GM19035 (cell line): ENCODE results near the gene ACSL4.
"Not testable (repeated sequence)": the region's sequence is repeated elsewhere in the genome, so short reads cannot be mapped to it uniquely, and the experiment has no call there.

Experiments used
- ATAC-seq: cut with Tn5 transposase; IDR thresholded peaks from one replicate; pipeline ENCODE4 v1.9.1; 2021; ENCODE audit not compliant: unreplicated experiment

ACSL4 gene

DNA sequence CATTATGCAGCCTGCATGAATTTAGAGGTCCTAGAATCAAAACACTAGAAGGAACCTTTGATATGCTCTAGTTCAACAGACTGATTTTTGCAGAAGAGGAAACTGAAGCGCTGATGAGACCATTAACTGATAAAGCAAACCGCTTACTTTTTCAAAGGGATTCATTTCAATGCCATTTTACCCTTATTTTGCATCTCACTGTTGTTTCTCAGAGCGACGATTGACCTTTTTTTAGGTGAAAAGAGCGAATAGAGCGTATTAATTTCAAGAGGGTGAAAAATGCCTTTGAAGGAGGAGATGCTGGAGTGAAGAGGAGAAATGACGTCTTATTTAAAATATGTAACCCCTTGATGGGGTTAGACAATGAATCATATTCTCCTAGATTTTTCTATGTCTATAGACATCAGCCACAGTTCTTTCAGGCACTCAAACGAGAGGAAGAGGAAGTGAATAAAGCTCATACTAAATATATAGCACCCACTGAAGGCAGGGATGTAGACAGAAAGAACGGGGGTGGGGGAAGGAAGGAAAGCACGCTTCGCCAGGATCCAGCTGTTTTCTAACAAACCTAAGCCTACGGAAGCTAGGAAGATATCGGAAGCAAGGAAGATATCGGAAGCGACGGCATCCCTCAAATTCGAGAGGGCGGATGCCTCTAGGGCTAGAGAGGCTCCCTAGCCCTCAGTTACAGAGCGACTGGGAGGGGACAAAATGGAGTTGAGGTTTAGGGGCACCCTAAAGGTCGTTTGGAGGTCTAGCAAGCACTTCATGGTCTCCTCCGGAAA is 848 bp downstream of the ACSL4 start:
- peak; percentile 26 for ATAC-seq

DNA sequence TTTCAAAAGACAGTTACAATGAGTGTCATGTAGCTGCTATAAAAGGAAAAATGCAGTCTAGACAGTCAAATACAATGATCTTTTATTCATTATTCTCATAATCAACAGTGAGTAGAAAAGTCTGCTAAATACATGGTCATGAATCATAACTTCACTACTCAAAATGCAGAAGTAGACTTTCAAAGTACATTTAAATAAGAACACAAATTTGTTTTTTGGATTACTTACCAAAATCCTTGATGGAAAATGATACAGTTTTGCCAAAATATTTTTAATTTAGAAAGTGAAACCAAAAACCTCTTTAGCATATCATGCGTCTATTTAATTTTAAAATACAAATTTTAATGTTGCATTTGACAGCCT is 4.9 kb downstream of the ACSL4 start:
- ATAC-seq, result no peak

DNA sequence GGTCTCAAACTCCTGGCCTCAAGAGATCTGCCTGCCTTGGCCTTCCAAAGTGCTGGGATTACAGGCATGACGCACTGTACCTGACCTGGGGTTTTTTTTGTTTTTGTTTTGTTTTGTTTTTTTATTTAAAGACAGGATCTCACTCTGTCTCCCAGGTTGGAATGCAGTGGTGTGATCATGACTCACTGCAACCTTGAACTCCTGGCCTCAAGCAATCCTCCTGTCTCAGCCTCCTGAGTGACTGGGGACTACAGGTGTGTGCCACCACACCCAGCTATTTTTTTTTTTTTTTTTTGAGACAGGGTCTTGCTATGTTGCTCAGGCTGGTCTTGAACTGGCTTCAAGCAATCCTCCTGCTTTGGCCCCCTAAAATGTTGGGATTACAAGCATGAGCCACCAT is 8.1 kb downstream of the ACSL4 start:
- not testable (repeated sequence) for ATAC-seq

DNA sequence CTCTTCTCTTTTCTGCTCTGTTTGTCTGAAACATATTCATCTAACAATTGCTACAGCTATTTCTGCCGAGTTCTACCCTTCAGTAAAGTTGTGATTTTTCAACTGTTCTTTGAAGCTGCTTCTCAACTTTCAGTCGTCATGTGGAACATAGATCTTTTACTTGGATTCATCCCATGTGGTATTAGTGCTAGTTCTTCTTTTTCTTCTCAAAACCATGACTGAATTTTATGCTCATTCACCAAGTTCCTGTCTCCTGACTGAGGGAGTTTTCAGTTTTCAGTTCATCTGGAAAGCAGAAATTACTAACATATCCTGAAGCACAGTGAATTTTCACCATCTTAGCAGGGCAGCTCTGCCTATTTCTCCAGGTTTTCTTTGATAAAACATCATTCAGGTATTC is 12.1 kb downstream of the ACSL4 start:
- no peak for ATAC-seq

DNA sequence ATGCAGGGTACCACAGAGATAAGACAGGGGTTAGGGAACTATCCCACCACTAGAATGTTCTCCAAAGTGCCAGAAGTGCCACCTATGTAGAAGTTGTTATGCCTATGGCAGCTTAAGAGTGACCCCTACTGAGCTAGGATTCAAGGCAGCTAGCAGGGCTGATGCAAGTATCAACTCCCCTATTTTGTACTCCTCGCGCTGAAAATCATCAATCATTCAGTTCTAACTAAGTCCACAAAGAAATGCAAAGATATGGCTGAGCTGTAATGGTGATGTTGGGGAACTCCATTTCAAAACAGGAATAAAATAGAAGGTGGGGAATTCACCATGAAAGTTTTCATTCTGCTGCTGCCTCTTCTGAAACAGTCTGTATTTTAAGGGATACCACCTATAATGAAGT is 13.8 kb downstream of the ACSL4 start:
- no peak for ATAC-seq

DNA sequence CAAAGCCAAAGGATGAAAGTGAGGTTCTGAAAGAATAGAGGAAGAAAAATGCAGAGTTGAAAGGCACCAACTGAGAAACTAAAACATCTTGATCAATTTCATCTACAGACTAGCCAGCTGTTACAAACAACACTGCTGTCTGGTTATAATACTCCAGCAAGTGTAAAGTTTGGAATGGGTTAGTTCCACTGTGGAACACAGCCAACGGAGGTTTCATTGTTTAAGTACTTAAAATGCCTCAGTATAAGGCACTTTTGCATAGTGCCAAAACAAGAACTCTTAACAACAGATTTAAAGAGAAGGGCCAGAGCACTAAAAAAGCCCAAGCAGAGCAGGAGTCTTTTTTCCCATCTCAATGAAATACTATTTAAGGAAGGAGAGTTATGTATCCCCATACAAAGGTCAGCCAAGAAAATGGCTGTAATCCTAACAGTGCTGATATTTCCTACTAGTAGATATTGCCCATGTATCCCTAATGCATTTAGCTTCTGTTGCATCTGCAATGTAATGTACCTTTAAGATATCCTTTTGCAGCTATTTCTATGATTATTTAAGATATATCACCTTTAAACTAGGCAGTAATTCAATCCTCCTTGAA is 16.5 kb downstream of the ACSL4 start:
- no peak for ATAC-seq

DNA sequence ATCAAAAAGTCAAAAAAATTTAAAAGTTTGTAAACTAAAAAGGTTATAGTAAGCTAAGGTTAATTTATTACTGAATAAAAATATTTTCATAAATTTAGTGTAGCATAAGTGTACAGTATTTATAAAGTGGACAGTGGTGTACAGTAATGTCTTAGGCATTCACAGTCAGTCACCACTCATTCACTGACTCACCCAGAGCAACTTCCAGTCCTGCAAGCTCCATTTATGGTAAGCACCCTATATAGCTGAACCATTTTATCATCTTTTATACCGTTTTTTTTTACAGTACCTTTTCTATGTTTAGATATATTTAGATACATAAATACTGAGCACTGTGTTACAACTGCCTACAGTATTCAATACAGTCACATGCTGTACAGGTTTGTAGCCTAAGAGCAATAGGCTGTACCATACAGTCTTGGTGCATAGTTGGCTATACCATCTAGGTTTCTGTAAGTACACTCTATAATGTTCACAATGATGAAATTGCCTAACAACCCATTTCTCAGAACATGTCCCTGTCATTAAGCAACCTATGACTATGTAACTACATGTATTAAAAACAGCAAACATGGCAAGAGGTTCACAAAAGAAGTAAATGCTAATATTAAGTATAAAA is 18.6 kb downstream of the ACSL4 start:
- no peak for ATAC-seq

DNA sequence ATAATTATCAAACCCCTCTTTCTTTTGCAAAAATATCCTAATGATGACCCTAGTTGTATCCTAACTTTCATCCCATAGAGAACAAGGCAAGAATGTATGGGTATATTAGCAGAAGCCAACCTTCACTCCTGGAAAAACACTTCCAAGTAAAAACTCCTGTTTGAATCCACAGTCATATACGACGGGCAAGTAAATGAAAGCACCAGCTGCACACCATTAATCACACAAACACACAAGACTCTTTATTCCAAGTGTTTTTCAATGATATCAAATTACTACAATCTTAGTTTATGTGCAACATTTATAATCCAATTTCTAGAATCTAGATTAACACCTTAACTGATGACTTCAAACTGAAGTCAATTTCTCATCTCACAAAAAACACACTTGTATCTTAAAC is 22.9 kb downstream of the ACSL4 start:
- no peak for ATAC-seq

DNA sequence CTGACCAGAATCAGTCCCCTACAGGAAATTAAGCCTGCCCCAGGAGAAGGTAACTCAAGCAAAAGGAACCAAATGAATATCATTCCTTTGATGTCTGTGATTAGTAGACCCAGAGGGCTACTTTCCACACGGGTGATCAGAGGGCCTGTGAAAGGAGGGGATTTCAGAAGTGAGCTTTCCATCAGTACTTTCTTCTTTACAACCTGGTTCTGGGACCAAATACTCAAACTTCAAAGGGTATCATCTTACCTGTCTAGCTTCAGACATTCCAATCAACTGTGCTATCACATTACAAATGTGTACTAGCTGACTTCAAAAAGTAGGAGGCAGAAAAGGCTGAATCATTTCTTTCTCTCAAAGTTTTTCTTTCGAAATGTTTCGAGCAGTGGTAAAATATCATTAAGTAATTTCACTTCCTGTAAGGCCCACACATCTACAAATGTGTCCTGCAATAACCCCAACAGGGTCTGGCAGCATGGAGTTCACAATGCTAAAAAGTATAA is 23.9 kb downstream of the ACSL4 start:
- ATAC-seq, result peak; percentile 74

DNA sequence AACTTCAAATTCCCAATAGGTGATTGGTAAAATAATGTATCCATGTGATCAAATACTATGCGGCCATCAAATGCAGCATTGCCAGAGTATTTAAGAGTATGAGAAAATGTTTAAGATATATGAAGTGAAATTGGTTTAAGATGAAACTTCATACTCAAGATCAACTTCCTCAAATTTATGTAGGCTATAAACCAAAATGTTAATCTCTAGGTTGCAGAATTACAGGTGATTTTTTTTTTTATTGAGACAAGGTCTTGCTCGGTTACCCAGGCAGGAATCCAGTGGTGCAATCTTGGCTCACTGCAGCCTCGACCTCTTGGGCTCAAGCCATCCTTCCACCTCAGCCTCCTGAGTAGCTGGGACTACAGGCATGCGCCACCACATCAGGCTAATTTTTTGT is 25.3 kb downstream of the ACSL4 start:
- no peak for ATAC-seq

DNA sequence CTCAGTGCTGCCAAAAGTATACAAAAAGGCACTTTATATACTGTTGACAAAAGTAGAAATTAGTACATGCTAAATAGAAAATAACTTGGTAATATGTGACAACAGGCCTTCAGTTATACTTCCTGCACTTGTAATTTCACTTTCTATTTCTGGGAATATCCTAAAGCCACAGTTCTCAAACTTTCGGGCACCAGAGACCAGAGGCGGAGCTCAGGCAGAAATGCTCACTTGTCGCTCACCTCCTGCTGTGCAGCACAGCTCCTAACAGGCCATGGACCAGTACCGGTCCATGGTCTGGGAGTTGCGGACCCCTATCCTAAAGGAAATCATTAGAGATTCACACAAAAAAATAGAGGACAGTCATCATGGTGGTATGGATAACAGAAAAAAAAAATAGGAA is 25.7 kb downstream of the ACSL4 start:
- ATAC-seq, result no peak

DNA sequence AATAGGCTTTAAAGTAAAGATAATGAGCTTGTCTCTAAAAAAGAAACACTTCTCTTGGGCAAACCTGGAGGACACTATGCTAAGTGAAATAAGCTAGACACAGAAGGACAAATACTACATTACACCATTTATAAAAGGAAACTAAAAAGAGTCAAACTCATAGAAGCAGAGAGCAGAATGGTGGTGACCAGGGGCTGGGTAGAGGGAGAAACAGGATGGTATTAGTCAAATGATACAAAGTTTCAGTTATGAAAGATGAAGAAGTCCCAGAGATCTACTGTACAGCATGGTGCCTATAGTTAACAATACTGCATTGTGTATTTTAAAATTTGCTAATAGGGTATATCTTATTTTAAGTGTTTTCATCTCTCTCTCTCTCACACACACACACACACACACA is 28.5 kb downstream of the ACSL4 start:
- peak; percentile 69 for ATAC-seq

DNA sequence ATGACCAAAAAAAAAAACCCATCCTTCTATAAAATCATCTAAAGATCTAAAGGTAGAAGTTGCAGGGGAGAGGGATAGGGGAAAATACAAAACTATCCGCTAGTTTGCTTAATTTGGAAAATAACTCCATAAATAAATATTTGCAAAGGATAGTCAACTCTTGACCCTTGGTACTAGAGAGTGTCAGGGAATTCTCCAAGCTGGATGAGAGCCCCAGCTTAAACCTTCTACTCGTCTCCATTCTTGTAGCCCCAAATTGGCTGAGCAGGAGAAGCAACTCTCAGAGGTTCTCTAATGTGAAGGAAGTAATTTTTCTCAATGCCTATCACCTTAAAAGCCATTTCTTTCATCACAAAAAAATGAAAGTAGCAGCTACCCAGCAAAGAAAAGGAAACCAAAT is 35.2 kb downstream of the ACSL4 start:
- ATAC-seq, result no peak

DNA sequence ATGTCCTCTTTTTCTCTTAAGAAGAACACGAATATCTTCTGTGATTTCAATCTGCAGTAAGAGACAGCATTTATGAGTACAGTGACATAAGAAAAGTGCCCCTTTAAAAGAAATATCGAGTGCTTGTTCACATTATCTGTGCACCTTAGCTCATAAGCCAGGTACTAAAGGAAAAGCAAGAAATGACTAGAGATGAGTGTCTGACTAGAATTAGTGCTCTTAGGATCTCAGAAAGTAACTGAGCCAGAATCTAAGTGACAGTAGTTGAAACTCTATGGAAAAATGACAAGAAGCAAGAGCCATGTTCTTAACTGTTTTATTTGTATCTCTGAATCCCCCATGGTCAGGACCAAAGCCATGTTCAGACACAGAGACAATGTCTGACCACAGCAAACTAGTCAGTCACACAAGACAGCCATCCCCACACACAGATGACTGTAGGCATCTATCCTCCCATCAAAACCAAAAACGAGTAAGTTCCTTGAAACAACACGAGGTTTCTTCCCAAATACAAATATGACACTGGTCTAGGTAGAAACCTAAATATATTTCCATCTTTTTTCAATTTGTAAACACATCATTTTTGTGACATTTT is 36.8 kb downstream of the ACSL4 start:
- ATAC-seq, result no peak

DNA sequence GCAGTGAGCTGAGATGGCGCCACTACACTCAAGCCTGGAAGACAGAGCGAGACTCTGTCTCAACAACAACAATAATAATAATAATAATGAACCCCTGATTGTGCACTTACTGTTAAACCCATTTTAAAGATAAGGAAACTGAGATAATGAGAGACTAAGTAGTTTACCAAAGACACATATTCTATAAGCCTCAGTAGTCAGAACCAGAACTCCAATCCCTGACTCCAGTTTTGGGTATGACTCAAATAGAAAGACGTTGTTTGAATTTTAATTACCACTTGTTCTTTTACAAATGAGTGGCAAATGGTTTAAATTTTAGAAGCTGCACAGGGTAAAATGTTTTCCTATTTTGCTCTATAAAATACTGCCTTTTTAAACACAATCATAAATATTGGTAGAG is 37.4 kb downstream of the ACSL4 start:
- ATAC-seq, result no peak

DNA sequence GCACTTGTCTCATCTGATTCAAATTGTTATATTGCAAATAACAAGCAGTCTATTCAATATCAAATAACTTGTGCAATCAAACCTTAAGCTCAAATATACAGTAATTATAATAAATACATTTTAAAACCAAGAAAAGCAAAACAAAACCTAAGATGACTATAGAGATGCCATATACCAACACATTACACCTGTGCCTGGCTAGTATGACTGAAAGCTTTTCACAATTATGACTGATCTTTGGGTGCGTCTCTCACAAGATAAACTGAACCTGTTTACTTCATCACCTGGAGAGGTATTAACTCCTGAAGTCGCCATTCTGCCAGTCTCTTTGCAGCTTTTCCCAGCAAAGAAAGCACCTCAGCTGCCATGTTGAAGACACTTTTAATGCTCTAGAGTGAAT is 41.3 kb downstream of the ACSL4 start:
- no peak for ATAC-seq

DNA sequence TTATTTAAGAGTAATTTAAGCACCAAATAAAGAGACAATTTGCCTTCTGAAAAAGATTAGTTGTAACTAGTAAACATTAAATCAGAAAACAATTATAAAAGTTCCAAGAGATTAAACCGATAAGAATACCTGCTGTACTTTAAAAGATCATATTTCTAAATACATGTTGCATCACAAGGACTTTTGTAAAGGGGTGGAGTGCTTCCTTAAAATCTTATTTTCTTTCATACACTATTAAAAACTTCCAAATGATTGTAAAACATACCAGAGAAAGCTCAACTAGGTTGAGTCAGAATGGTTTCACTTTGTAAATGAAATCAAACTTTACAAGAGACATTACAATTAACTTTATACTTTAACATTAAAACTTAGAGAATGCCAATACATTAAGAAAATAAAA is 41.8 kb downstream of the ACSL4 start:
- no peak for ATAC-seq

DNA sequence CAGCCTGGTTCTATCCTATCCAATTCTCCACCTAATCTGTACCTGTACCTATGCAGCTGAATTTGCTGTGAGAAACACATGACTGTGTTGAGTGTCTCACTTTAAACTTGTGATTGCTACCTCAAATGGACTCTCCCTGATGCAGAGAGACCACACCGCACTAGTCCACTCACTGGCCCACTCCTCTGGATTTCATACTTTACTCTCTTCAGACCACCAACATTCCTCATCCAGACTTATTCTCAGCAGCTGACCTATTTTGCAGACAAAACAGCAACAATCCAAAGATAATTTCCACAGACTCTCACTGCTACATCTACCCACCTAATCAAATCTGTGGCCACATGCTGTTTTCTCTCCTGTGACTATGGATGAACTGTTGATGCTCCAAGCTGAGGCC is 45.2 kb downstream of the ACSL4 start:
- ATAC-seq, result no peak

DNA sequence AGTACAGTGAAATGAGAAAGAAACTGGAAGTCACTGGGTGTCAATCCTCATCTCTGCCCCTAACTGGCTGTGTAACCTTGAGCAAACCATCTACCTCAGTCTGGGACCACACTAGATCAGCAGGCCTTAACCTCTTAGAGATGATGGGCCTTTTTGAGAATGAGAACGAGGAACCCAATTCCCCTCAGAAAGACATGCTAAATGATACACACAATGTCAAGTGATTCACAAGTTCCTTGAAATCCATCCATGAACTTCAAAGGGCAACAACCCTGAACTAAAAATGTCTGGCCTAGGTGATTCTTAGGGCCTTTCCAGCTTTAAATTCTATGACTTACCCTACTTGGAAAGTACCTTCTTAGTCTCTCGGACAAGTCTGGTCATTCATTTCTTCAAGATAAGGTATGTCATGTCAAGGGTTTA is 47.4 kb downstream of the ACSL4 start:
- no peak for ATAC-seq

DNA sequence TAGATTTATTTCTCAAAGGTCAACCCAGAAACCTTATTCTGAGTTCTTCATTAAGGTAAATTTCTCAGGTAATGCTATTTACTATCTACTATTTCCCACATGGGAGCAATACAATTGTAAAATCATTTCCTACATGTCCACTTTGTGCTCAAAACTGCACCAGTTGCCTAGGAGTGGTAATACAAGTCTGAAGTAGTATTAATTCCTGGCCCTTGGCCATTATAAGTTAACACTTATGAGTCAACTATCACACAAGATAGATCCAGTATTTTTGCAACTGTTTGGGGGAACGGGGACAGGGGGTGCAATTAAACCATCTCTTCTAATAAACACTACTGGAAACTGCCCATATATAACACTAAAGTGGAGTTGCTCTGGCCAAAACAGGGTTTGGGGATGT is 48.9 kb downstream of the ACSL4 start:
- no peak for ATAC-seq

DNA sequence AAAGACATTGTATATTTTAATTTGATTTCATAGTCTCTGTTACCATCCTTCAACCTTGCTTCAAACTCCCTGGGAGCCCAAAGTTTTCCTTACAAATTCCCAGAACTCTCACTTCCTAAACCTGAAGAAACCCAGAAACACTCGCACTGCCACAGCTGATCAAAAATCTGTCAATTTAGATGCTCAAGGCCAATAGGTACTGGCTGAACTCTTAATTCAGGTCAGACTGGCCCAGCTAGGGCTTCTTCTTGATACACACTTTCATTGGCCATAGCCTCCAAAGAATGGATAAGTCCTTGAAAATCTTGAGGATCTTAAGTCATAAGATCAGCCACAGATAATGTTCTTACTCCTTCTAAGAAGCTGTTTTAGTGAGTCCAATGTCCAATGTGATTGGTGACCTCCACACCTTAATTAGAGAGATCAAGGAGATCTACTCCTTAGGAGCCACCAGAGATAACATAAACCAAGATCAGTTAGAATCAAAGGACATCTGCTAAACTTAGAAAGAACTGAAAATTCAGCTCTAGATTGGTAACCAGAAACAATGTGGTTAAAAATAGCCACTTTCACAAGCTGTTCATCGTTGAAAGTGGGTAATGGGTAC is 51.5 kb downstream of the ACSL4 start:
- no peak for ATAC-seq

DNA sequence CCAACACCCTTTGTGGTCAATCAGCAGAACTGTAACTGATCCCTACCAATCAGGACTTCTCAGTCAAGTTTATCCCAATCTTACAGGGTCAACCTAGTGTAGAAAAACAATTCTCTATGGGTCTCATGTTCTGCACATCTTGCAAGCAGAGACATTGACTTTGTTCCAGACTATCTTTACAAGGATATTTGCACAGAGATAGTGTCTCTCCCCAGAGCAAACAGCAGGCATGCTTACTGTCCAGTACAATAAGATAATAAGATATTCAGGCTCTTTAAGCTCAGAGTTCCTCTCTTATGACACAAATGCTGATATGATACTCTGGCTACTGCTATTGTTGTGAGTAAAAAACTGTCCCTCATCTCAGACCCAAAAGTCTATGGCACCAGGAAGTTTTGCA is 53.2 kb downstream of the ACSL4 start:
- ATAC-seq, result no peak
